Coronary artery (tissue), 2 donors: ENCODE measurements around the gene CGNL1.

ENCODE experiments used
- DNase-seq: peaks from one replicate; pipeline ENCODE4 v3.0.0-alpha.2; 2017; ENCODE audit warnings: low spot score
- H3K27ac ChIP-seq, 2 donors: fragments of 200-600 bp; sonication (generic); one replicate each; pipeline ENCODE4 v1.5.1; 2016 to 2019
- H3K4me3 ChIP-seq: fragments of 200-600 bp; sonication (generic); 2 replicates; pipeline ENCODE4 v1.5.1; 2016; ENCODE audit warnings: mild to moderate bottlenecking, moderate library complexity
- CTCF ChIP-seq: fragments of 200-600 bp; sonication (generic); IDR thresholded peaks from one replicate; pipeline ENCODE4 v1.5.1; 2019; ENCODE audit warnings: antibody characterized with exemption

Gene CGNL1

DNA sequence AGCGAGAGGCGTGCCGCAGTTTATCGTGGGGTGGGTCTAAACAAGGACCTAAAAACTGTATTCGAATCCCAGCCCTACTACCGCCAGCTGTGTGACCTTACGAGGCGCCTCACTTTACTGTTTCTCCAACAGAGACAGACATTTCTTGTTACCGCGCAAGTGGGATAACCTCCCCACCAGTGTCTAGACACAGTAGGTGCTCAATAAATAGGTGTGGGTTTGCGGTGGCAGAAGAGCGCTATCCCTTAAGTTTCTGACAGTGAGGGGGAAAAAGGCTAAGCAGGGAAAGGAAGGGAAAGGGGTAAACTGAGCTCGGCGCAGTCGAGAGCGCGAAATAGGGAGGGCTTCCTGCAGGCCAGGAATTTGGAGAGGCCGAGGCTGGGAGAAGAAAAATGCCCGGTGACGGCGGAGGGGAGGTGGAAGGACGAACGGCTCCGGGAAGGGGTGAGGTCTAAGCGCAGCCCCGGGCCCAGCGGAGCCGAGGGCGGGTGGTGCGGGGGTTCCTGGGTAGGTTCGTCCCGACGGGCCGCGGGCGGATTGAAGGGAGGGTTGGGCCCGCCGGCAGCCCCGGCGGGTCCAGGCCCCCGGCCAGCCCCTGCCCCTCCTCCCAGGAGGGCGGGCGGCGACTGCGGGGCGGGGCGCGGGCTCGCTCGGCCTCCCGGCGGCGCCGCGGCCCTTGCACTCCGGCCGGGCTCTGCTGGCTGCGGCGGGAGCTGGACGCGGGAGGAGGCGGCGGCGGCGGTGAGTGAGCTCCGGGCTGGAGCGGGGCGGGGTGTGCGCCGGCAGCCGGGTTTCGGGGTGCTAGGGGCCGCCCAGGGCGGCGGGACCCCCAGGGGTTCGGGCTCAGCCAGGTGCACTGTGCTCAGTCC lies at the start of gene CGNL1:
TSS of gene CGNL1 (plus strand) at position 679 of the 869 bp plus-strand sequence. CDS start 61,495 bp downstream, outside the sequence.
- DNase-seq: no peak
- Histone ChIP-seq H3K27ac (peak within 1 kb of the TSS; percentile 34 to 63), H3K4me3 (peak within 1 kb of the TSS; percentile 76)
- TF ChIP-seq CTCF: no peak

DNA sequence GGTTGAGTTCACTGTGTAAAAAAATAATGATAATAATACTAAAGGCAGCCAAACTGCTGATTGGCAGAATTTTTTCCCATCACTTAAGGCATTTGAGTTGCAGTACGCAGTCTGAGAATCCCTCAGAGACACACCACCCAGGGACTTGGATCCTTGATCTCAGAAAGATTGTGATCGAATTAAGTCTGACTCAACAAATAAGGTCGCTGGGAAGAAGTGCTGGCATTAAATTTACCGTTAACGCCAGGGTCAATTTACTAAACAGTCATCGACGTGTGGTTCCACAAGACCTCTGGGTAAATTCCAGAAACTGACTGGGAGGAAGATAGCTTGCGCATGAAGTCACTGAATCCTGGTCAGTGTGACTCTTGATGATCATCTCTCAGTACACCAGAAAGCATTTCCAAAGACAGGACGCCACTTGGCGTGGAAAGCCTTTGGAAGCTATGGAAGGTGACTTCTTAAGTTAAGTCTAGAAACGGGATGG lies 48.3 kb upstream of the CGNL1 start:
- no peak for DNase-seq
- TF ChIP-seq CTCF: no peak
- Histone ChIP-seq H3K27ac (no peak overlapping the region), H3K4me3 (no peak overlapping the region)

DNA sequence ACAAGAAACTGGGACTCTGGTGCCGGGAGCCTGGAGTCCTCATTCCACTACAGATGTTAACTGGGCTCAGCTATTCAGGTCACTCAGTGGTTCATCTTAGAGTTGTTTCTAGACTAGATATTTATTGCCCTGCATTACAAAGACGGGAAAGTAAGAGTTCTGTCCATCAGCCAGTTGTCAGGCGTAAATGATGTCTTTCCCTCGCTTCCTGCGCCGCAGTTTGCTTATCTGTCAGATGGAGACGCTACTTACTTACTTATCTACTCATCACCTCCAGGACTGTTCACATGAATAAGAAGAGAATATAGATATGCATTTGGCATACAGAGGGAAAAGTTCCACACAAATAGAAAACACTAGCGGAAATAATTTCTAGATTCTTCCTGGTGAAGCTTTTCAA lies 47.8 kb upstream of the CGNL1 start:
- H3K27ac ChIP-seq: no peak overlapping the region
- DNase-seq: no peak
- no peak overlapping the region for H3K4me3 ChIP-seq
- TF ChIP-seq CTCF: no peak

DNA sequence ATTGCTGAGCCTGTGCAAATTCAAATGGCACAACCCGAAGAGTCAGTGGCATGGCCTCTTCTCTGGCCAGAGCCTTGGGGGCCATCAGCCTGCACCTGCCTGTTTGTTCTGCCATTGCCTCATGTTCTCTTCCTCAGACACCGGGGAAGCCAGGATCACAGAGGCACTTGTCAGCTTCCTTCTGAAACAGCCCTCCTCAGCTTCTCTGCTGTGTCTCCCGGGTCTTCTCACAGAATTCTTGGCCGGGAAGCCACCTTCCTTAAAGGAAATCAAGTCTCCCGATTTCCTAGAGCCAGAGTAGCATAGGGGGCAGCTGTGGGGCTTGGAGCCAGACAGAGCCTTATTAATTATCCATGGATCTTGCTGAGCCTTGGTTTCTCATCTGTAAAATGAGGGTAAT lies 47.4 kb upstream of the CGNL1 start:
- no peak overlapping the region for H3K27ac ChIP-seq
- no peak for TF ChIP-seq CTCF
- H3K4me3 ChIP-seq: no peak overlapping the region

DNA sequence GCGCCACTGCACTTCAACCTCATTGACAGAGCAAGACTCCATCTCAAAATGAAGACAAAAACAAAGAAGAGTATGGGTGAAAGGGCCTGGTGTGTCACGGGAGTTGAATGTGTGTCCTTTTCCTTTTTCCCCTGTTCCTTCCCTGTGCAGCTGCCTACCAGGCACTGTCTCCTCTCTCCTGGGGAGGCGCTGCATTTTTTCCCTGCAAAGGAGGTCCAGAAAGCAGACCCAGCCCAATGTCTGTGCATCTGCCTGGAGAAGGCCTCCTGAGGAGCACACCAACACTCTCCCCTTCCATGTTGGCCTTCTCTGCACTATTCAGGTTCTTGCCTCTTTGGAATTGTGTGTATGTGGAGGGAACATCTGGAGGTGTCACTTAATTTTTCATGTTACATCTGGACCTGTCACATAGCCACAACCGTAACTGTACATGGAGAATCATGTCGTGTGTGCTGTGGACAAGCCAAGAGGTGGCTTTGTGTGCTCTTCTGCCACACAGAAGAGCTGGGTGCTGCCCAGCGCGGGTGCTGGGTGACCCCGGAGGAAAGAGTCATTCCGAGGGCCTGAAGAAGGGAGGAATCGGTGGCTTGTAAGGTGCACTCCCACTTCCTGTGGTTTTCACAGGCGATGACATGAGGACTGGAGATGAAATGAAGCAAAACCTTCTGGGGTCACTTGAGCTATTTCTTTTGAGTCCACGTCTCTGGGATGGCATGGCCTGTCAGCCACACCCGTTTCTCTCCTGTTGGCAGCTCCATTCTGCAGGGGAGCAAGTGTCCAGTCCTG lies 46.5 kb upstream of the CGNL1 start:
- Histone ChIP-seq H3K27ac (no peak overlapping the region), H3K4me3 (no peak overlapping the region)
- TF ChIP-seq CTCF: no peak
- DNase-seq: no peak

More for the DNA sequence above, 47.4 kb upstream of the CGNL1 start:
- DNase-seq: no peak

DNA sequence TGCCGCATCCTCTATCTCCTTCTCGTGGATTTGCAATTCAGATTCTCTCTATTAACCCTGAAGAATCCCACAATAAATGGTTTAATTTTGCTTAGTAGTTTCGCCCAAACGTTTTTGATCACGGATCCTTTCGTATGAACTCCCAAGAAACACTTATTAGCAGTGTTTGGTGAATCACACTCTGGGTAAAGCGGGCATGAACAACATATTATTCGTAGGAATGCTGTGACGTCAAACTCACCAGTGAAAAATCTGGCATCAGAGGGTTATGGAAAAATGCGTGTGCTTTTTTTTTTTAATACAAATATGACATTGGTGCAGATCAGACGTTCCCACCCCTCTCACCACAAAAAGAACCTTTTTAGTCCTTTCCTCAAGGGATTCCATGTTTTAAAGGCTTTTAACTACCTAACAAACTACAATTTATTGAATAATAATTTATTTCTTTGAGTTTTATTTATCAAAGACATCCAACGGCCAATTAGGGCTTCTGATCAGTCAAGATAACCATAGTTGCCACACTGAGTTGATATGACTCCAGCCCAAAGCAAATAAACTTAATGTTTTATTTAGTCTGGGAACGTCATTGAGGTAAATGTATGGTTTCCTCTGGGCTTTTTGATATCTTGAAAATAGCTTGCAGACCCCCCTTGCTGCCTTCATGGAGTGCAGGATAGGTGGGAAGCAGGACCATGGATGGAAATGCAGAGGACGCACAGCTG lies 45.5 kb upstream of the CGNL1 start:
- no peak overlapping the region for H3K27ac ChIP-seq
- no peak overlapping the region for H3K4me3 ChIP-seq
- DNase-seq: no peak
- TF ChIP-seq CTCF: no peak
